GM12878 (cell line): ENCODE measurements around the gene SMARCE1. TPM values are rescaled to one million over a fixed set of nuclear protein-coding genes. Genes with fewer than 3 reads are reported as not detected.

Source experiments
- BACH1 ChIP-seq: fragments of 450-650 bp; IDR thresholded peaks from 2 replicates; pipeline ENCODE4 v1.6.1; 2017; ENCODE audit warnings: mild to moderate bottlenecking, borderline replicate concordance
- CBX5 ChIP-seq: sonication (generic); IDR thresholded peaks from 2 replicates; pipeline ENCODE4 v1.6.1; 2016; ENCODE audit warnings: low read depth, moderate library complexity, mild to moderate bottlenecking, inconsistent platforms
- FOXM1 ChIP-seq: IDR thresholded peaks from 2 replicates; pipeline ENCODE4 v1.6.1; 2012; ENCODE audit warnings: low read depth, mild to moderate bottlenecking, inconsistent platforms, low read length, moderate library complexity
- GABPA ChIP-seq: IDR thresholded peaks from 2 replicates; pipeline ENCODE4 v1.6.1; 2014; ENCODE audit warnings: antibody characterized with exemption, low read depth, mild to moderate bottlenecking, inconsistent platforms
- HCFC1 ChIP-seq: fragments of 150-350 bp; IDR thresholded peaks from 2 replicates; pipeline ENCODE4 v1.6.1; 2014; ENCODE audit warnings: low read length
- MYB ChIP-seq: fragments of 150-350 bp; IDR thresholded peaks from 2 replicates; pipeline ENCODE4 v1.6.1; 2014; ENCODE audit warnings: mild to moderate bottlenecking, low read depth, low read length, borderline replicate concordance
- NFIC ChIP-seq: IDR thresholded peaks from 2 replicates; pipeline ENCODE4 v1.6.1; 2012; ENCODE audit warnings: low read depth, mild to moderate bottlenecking, inconsistent platforms, low read length, moderate library complexity
- PBX3 ChIP-seq: IDR thresholded peaks from 2 replicates; pipeline ENCODE4 v1.6.1; 2011; ENCODE audit warnings: mild to moderate bottlenecking, low read depth, low read length, moderate library complexity; ENCODE audit not compliant: insufficient replicate concordance
- SMC3 ChIP-seq: IDR thresholded peaks from 2 replicates; pipeline ENCODE4 v1.6.1; 2011; ENCODE audit warnings: low read length, improper control_type of control experiment, borderline replicate concordance
- SP1 ChIP-seq: IDR thresholded peaks from one replicate; pipeline ENCODE4 v1.6.1; 2011; ENCODE audit warnings: low read depth, low read length
- TCF7 ChIP-seq: IDR thresholded peaks from 2 replicates; pipeline ENCODE4 v1.6.1; 2014; ENCODE audit warnings: antibody characterized with exemption, borderline replicate concordance
- ZNF217 ChIP-seq: fragments of 450-650 bp; IDR thresholded peaks from 2 replicates; pipeline ENCODE4 v1.6.1; 2017; ENCODE audit warnings: antibody characterized with exemption, mild to moderate bottlenecking
- polyA plus RNA-seq, 11 experiments: library from polyadenylated mRNA; depleted of rRNA in 4 of 11; unstranded in 6 of 11; stranded (reverse) in 5 of 11; fragments of >200 nt; fragmentation: Nextera tagmentation in 4 of 11; fragmentation: Illumina TruSeq in 1 of 11; extraction: Ambion mirVana in 4 of 11; extraction: Trizol in 1 of 11; gene quantifications; 1 replicate in 1 of 11; 2 replicates in 10 of 11; pipeline versions ENCODE4 v1.2.1 to v1.2.3, GENCODE V29; 2011 to 2016; ENCODE audit warnings: inconsistent platforms in 2 of 11, missing spikeins in 2 of 11, low read depth in 1 of 11
- total RNA-seq, 4 experiments: library from RNA; depleted of rRNA in 3 of 4; stranded (reverse); fragments of >200 nt in 3 of 4; fragmentation: Illumina TruSeq in 1 of 4; extraction: Trizol in 1 of 4; gene quantifications; 2 replicates each; pipeline versions ENCODE4 v1.2.1 to v1.2.3, GENCODE V29; 2013 to 2021
- TF ChIP-seq, protein P1 (sequence below): fragments of 150-350 bp; IDR thresholded peaks from 2 replicates; pipeline ENCODE4 v1.6.1; 2014; ENCODE audit warnings: mild to moderate bottlenecking, low read depth, low read length
- TF ChIP-seq, protein P2 (sequence below): IDR thresholded peaks from 2 replicates; pipeline ENCODE4 v1.6.1; 2011; ENCODE audit warnings: borderline replicate concordance, low read depth, mild to moderate bottlenecking, moderate library complexity, mixed read lengths, low read length; ENCODE audit not compliant: insufficient read depth; ENCODE audit errors: extremely low read length
- TF ChIP-seq, protein P3 (sequence below): fragments of 450-650 bp; IDR thresholded peaks from 2 replicates; pipeline ENCODE4 v1.6.1; 2017; ENCODE audit warnings: antibody characterized with exemption, mild to moderate bottlenecking, moderate library complexity
- TF ChIP-seq, protein P4 (sequence below): fragments of 450-650 bp; IDR thresholded peaks from 2 replicates; pipeline ENCODE4 v1.6.1; 2016; ENCODE audit warnings: mild to moderate bottlenecking
- TF ChIP-seq, protein P5 (sequence below): IDR thresholded peaks from 2 replicates; pipeline ENCODE4 v1.6.1; 2011; ENCODE audit warnings: low read depth, low read length, improper control_type of control experiment, borderline replicate concordance

The SMARCE1 gene
- total and polyA plus RNA-seq, 10 of the 15 experiments (the other 5 are each of a cell fraction or from before 2014, with no cell fraction given) = 87.9 to 191 (median 132) TPM

DNA sequence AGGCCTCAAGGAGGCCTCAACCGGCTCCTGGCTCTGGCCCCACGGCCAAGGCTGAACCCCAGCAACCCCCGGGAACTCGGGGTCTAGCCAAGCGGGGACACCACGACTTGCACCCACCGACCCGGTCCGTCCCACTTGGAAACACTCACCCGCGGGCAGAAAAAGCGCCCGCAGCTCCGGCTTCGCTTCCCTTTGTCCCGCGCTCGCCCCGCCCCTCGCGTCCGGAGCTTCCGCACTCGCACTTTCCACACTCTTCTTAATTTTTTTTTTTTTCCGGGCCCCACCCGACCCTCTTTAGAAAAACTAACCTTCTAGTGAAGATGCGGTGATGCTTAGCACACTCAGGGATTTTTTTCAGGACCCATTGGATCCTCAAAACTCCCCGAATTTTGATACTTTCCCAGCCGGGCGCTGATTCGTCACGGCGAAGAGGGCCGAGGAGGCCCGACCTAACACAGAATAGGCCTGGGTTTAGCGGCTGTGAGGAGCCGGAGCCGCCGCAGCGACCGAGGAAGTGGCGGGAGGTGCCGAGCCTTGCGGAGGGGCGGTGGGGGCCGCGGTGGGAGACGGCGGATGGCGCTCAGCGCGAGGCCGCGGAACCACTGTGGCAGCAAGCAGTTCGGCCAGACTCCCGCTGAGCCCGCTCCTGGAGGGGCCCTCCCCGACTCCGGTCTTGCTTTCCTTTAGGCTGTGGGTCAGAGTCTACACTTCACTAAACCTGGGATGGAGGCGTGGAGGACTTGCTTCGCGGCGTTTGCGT lies at the start of gene SMARCE1 (continued):
- TF ChIP-seq MYB (no peak), HCFC1 (peak; percentile 57; the same call in 1 of the 2 replicates), SP1 (no peak), ZNF217 (no peak), BACH1 (no peak), GABPA (peak; percentile 22; the same call in 1 of the 2 replicates), SMC3 (no peak), FOXM1 (no peak; the same call in 1 of the 2 replicates), TCF7 (peak; percentile 34; the same call in 1 of the 2 replicates), CBX5 (peak; percentile 18; the same call in 1 of the 2 replicates), PBX3 (no peak), NFIC (no peak)
- TF ChIP-seq, protein P1, sequence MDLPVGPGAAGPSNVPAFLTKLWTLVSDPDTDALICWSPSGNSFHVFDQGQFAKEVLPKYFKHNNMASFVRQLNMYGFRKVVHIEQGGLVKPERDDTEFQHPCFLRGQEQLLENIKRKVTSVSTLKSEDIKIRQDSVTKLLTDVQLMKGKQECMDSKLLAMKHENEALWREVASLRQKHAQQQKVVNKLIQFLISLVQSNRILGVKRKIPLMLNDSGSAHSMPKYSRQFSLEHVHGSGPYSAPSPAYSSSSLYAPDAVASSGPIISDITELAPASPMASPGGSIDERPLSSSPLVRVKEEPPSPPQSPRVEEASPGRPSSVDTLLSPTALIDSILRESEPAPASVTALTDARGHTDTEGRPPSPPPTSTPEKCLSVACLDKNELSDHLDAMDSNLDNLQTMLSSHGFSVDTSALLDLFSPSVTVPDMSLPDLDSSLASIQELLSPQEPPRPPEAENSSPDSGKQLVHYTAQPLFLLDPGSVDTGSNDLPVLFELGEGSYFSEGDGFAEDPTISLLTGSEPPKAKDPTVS = peak; percentile 81
- TF ChIP-seq, protein P2, sequence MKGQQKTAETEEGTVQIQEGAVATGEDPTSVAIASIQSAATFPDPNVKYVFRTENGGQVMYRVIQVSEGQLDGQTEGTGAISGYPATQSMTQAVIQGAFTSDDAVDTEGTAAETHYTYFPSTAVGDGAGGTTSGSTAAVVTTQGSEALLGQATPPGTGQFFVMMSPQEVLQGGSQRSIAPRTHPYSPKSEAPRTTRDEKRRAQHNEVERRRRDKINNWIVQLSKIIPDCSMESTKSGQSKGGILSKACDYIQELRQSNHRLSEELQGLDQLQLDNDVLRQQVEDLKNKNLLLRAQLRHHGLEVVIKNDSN = no peak
- TF ChIP-seq, protein P3, sequence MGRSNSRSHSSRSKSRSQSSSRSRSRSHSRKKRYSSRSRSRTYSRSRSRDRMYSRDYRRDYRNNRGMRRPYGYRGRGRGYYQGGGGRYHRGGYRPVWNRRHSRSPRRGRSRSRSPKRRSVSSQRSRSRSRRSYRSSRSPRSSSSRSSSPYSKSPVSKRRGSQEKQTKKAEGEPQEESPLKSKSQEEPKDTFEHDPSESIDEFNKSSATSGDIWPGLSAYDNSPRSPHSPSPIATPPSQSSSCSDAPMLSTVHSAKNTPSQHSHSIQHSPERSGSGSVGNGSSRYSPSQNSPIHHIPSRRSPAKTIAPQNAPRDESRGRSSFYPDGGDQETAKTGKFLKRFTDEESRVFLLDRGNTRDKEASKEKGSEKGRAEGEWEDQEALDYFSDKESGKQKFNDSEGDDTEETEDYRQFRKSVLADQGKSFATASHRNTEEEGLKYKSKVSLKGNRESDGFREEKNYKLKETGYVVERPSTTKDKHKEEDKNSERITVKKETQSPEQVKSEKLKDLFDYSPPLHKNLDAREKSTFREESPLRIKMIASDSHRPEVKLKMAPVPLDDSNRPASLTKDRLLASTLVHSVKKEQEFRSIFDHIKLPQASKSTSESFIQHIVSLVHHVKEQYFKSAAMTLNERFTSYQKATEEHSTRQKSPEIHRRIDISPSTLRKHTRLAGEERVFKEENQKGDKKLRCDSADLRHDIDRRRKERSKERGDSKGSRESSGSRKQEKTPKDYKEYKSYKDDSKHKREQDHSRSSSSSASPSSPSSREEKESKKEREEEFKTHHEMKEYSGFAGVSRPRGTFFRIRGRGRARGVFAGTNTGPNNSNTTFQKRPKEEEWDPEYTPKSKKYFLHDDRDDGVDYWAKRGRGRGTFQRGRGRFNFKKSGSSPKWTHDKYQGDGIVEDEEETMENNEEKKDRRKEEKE = no peak
- TF ChIP-seq, protein P4, sequence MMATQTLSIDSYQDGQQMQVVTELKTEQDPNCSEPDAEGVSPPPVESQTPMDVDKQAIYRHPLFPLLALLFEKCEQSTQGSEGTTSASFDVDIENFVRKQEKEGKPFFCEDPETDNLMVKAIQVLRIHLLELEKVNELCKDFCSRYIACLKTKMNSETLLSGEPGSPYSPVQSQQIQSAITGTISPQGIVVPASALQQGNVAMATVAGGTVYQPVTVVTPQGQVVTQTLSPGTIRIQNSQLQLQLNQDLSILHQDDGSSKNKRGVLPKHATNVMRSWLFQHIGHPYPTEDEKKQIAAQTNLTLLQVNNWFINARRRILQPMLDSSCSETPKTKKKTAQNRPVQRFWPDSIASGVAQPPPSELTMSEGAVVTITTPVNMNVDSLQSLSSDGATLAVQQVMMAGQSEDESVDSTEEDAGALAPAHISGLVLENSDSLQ = no peak
- TF ChIP-seq, protein P5, sequence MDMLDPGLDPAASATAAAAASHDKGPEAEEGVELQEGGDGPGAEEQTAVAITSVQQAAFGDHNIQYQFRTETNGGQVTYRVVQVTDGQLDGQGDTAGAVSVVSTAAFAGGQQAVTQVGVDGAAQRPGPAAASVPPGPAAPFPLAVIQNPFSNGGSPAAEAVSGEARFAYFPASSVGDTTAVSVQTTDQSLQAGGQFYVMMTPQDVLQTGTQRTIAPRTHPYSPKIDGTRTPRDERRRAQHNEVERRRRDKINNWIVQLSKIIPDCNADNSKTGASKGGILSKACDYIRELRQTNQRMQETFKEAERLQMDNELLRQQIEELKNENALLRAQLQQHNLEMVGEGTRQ = no peak
